H1 (cell line): ENCODE results near the gene LRRK1. TPM values are rescaled to one million over a fixed set of nuclear protein-coding genes. Genes with fewer than 3 reads are reported as not detected.

Experiments used
- CTCF ChIA-PET: fragments of 300-600 bp; sonication (Branson Sonifier 250); formaldehyde crosslinking; loops from one replicate; lab custom pipeline; 2021; ENCODE audit not compliant: partially characterized antibody; lab: Charles Lee
- POLR2A ChIA-PET: fragments of 300-600 bp; sonication (Branson Sonifier 250); formaldehyde crosslinking; loops from one replicate; lab custom pipeline; 2021; ENCODE audit warnings: inconsistent platforms; ENCODE audit not compliant: partially characterized antibody; lab: Charles Lee
- DNase-seq, 2 experiments: peaks; one replicate each; pipeline versions ENCODE4 v3.0.0 to v3.0.0-alpha.2; 2010 to 2022; ENCODE audit warnings: low spot score in 2 of 2, low read depth in 1 of 2, mixed read lengths in 1 of 2
- FAIRE-seq: peaks from 2 replicates; lab custom pipeline; 2011; peaks lifted over from hg19 to GRCh38; lab: Jason Lieb, UNC
- H2AFZ ChIP-seq: 2 replicates; pipeline ENCODE4 v1.8.1; 2012; ENCODE audit warnings: low read length, inconsistent platforms
- H2AK5ac ChIP-seq: 2 replicates; pipeline ENCODE4 v1.6.1; 2013; ENCODE audit warnings: low read depth, low read length
- H2BK120ac ChIP-seq: replicated peaks from 2 replicates; pipeline ENCODE3; 2013; ENCODE audit warnings: low read depth, low read length, inconsistent platforms
- H2BK12ac ChIP-seq: 2 replicates; pipeline ENCODE4 v1.6.1; 2013; ENCODE audit warnings: low read depth, low read length
- H2BK15ac ChIP-seq: 2 replicates; pipeline ENCODE4 v1.6.1; 2013; ENCODE audit warnings: low read length
- H2BK20ac ChIP-seq: 2 replicates; pipeline ENCODE4 v1.6.1; 2013; ENCODE audit warnings: low read length
- H2BK5ac ChIP-seq: 2 replicates; pipeline ENCODE4 v1.6.1; 2013; ENCODE audit warnings: low read depth, low read length
- H3K14ac ChIP-seq: 2 replicates; pipeline ENCODE4 v1.6.1; 2013; ENCODE audit warnings: inconsistent platforms; ENCODE audit not compliant: insufficient read length
- H3K18ac ChIP-seq: 2 replicates; pipeline ENCODE4 v1.6.1; 2013; ENCODE audit warnings: low read length; ENCODE audit errors: extremely low read depth
- H3K23ac ChIP-seq: 2 replicates; pipeline ENCODE4 v1.6.1; 2013; ENCODE audit warnings: inconsistent platforms; ENCODE audit not compliant: insufficient read length
- H3K23me2 ChIP-seq: 2 replicates; pipeline ENCODE4 v1.6.1; 2013; ENCODE audit warnings: low read depth, low read length
- H3K27ac ChIP-seq: 2 replicates; pipeline ENCODE4 v1.6.1; 2011; ENCODE audit warnings: low read depth, low read length, inconsistent platforms
- H3K27me3 ChIP-seq, 4 experiments: replicated peaks in 1 of 4; 1 replicate in 1 of 4; 2 replicates in 3 of 4; pipeline versions ENCODE4 v1.6.1 to v1.8.1; 2011 to 2013; ENCODE audit warnings: low read length in 3 of 4, mild to moderate bottlenecking in 3 of 4, inconsistent platforms in 2 of 4, mixed read lengths in 2 of 4, moderate library complexity in 1 of 4; ENCODE audit not compliant: control insufficient read depth in 3 of 4, insufficient read depth in 3 of 4; ENCODE audit errors: extremely low read depth in 1 of 4
- H3K36me3 ChIP-seq, 4 experiments: 2 replicates each; pipeline versions ENCODE4 v1.6.1 to v1.8.1; 2011 to 2013; ENCODE audit warnings: mild to moderate bottlenecking in 4 of 4, low read length in 3 of 4, moderate library complexity in 2 of 4, control low read depth in 1 of 4, inconsistent platforms in 1 of 4; ENCODE audit not compliant: insufficient read depth in 4 of 4, control insufficient read depth in 2 of 4
- H3K4ac ChIP-seq: replicated peaks from 2 replicates; pipeline ENCODE3; 2013; ENCODE audit warnings: low read length, low read depth, mixed read lengths, inconsistent platforms; ENCODE audit not compliant: insufficient read length
- H3K4me1 ChIP-seq, 4 experiments: replicated peaks in 1 of 4; 1 replicate in 1 of 4; 2 replicates in 3 of 4; pipeline versions ENCODE4 v1.6.1 to v1.8.1; 2011 to 2013; ENCODE audit warnings: low read length in 3 of 4, inconsistent platforms in 2 of 4, mixed read lengths in 1 of 4; ENCODE audit not compliant: insufficient read depth in 4 of 4, control insufficient read depth in 3 of 4
- H3K4me2 ChIP-seq, 2 experiments: 2 replicates each; pipeline versions ENCODE4 v1.6.1 to v1.8.1; 2011 to 2013; ENCODE audit warnings: low read depth in 2 of 2, low read length in 2 of 2, control low read depth in 1 of 2, inconsistent platforms in 1 of 2, mild to moderate bottlenecking in 1 of 2; ENCODE audit not compliant: insufficient read depth in 1 of 2
- H3K4me3 ChIP-seq, 4 experiments: fragments of 200-600, 300-600 bp in 1 of 4; sonication (generic), shearing (Covaris generic), sonication (Bioruptor Twin) in 1 of 4; 2 replicates each; pipeline versions ENCODE4 v1.5.1 to v1.8.1; 2011 to 2016; ENCODE audit warnings: low read length in 4 of 4, low read depth in 3 of 4, control low read depth in 2 of 4, inconsistent platforms in 2 of 4, mild to moderate bottlenecking in 2 of 4, mixed read lengths in 1 of 4, moderate library complexity in 1 of 4; ENCODE audit not compliant: insufficient read depth in 2 of 4; ENCODE audit errors: extremely low read depth in 1 of 4
- H3K56ac ChIP-seq: replicated peaks from 2 replicates; pipeline ENCODE3; 2013; ENCODE audit warnings: low read depth, mild to moderate bottlenecking, mixed read lengths, low read length, inconsistent platforms; ENCODE audit not compliant: insufficient read length
- H3K79me1 ChIP-seq: 2 replicates; pipeline ENCODE4 v1.6.1; 2013; ENCODE audit warnings: low read depth, low read length, control low read depth
- H3K79me2 ChIP-seq, 2 experiments: 2 replicates each; pipeline versions ENCODE4 v1.6.1 to v1.8.1; 2012 to 2013; ENCODE audit warnings: low read length in 2 of 2, mild to moderate bottlenecking in 2 of 2, inconsistent platforms in 1 of 2; ENCODE audit not compliant: insufficient read depth in 2 of 2, control insufficient read depth in 1 of 2
- H3K9ac ChIP-seq, 4 experiments: replicated peaks in 1 of 4; 1 replicate in 1 of 4; 2 replicates in 3 of 4; pipeline versions ENCODE4 v1.6.1 to v1.8.1; 2011 to 2013; ENCODE audit warnings: low read depth in 3 of 4, low read length in 3 of 4, control low read depth in 2 of 4, mild to moderate bottlenecking in 2 of 4, moderate library complexity in 2 of 4, inconsistent platforms in 1 of 4; ENCODE audit errors: extremely low read depth in 1 of 4
- H3K9me3 ChIP-seq, 2 experiments: 2 replicates each; pipeline versions ENCODE4 v1.6.1 to v1.8.1; 2012 to 2013; ENCODE audit warnings: mild to moderate bottlenecking in 2 of 2, moderate library complexity in 2 of 2, control low read depth in 1 of 2, inconsistent platforms in 1 of 2, low read depth in 1 of 2, low read length in 1 of 2, mixed read lengths in 1 of 2; ENCODE audit not compliant: insufficient read depth in 2 of 2
- H4K20me1 ChIP-seq, 2 experiments: replicated peaks in 1 of 2; 2 replicates each; pipeline versions ENCODE3 to v1.8.1; 2011 to 2013; ENCODE audit warnings: inconsistent platforms in 2 of 2, low read length in 2 of 2, mild to moderate bottlenecking in 1 of 2; ENCODE audit not compliant: insufficient read depth in 2 of 2, control insufficient read depth in 1 of 2
- H4K5ac ChIP-seq: 2 replicates; pipeline ENCODE4 v1.6.1; 2013; ENCODE audit warnings: low read length, low read depth, mixed read lengths, inconsistent platforms; ENCODE audit not compliant: insufficient read length
- H4K8ac ChIP-seq: 2 replicates; pipeline ENCODE4 v1.8.0; 2013; ENCODE audit warnings: mild to moderate bottlenecking, moderate library complexity, low read length, inconsistent platforms; ENCODE audit not compliant: insufficient read depth; ENCODE audit errors: extremely low read depth
- H4K91ac ChIP-seq: replicated peaks from 2 replicates; pipeline ENCODE3; 2013; ENCODE audit warnings: low read length, mixed read lengths, inconsistent platforms; ENCODE audit not compliant: insufficient read length
- ASH2L ChIP-seq: fragments of 200-600, 300-600 bp; sonication (generic); IDR thresholded peaks from one replicate; pipeline ENCODE4 v1.7.1; 2017; ENCODE audit warnings: low read length
- JUND ChIP-seq: IDR thresholded peaks from 2 replicates; pipeline ENCODE4 v1.6.1; 2011; ENCODE audit warnings: mild to moderate bottlenecking, improper control_type of control experiment, low read length
- KDM4A ChIP-seq: IDR thresholded peaks from one replicate; pipeline ENCODE4 v1.7.1; 2012; ENCODE audit warnings: low read depth, mild to moderate bottlenecking, moderate library complexity, low read length, inconsistent platforms; ENCODE audit not compliant: severe bottlenecking
- NANOG ChIP-seq: IDR thresholded peaks from 2 replicates; pipeline ENCODE4 v1.6.1; 2011; ENCODE audit warnings: low read length, low read depth, mild to moderate bottlenecking, inconsistent platforms; ENCODE audit not compliant: insufficient read depth, poor library complexity, severe bottlenecking
- SIX5 ChIP-seq: IDR thresholded peaks from 2 replicates; pipeline ENCODE4 v1.6.1; 2011; ENCODE audit warnings: mild to moderate bottlenecking, low read depth, low read length
- SP1 ChIP-seq: IDR thresholded peaks from 2 replicates; pipeline ENCODE4 v1.6.1; 2011; ENCODE audit warnings: low read depth, low read length
- SRF ChIP-seq: IDR thresholded peaks from 2 replicates; pipeline ENCODE4 v1.6.1; 2011; ENCODE audit warnings: mild to moderate bottlenecking, low read depth, low read length, moderate library complexity
- SUZ12 ChIP-seq: fragments of 200-600 bp; sonication (generic); IDR thresholded peaks from 2 replicates; pipeline ENCODE4 v1.6.1; 2012; ENCODE audit warnings: mild to moderate bottlenecking, inconsistent platforms, low read length, moderate library complexity, mixed read lengths
- YY1 ChIP-seq: IDR thresholded peaks from 2 replicates; pipeline ENCODE4 v1.6.1; 2011; ENCODE audit warnings: low read depth, mild to moderate bottlenecking, low read length
- WGBS, 2 experiments: shearing (Covaris generic) in 1 of 2; methylation state at CpG; one replicate each; pipeline versions ENCODE4 v1.1.6 to v1.1.7; 2013 to 2015; ENCODE audit warnings: low lambda C conversion rate in 2 of 2, mixed read lengths in 2 of 2, inconsistent platforms in 1 of 2, low coverage in 1 of 2, missing lambda C conversion rate in 1 of 2; ENCODE audit not compliant: insufficient replicate concordance in 2 of 2, insufficient coverage in 1 of 2, insufficient read length in 1 of 2; ENCODE audit errors: extremely low coverage in 1 of 2, missing lambda C conversion rate in 1 of 2; 5-methylcytosine and 5-hydroxymethylcytosine counted together
- polyA plus RNA-seq, 7 experiments: library from polyadenylated mRNA; depleted of rRNA in 3 of 7; stranded (reverse) in 5 of 7; unstranded in 2 of 7; fragments of >200 nt in 5 of 7; fragments of 200-250 nt in 2 of 7; gene quantifications; 1 replicate in 5 of 7; 2 replicates in 1 of 7; 4 replicates in 1 of 7; pipeline versions ENCODE4 v1.2.1 to v1.2.3, GENCODE V29; 2011 to 2013; ENCODE audit warnings: missing spikeins in 2 of 7, mixed read lengths in 2 of 7
- total RNA-seq: library from RNA; stranded (reverse); fragmentation: NEBNext Ultra II Directional; extraction: Animal tissue kit (Norgen Biotek cat#: 25700); gene quantifications from 2 replicates; pipeline ENCODE4 v1.2.1, GENCODE V29; 2021
- TF ChIP-seq, protein P1 (sequence below): IDR thresholded peaks from 2 replicates; pipeline ENCODE4 v1.6.1; 2012; ENCODE audit warnings: low read length, inconsistent platforms
- TF ChIP-seq, protein P2 (sequence below): IDR thresholded peaks from 2 replicates; pipeline ENCODE4 v1.6.1; 2012; ENCODE audit warnings: inconsistent platforms

The LRRK1 gene
- total and polyA plus RNA-seq, 2 of the 8 experiments (the other 6 are each of a cell fraction or from before 2014, with no cell fraction given) = 1.2 to 3.6 TPM

DNA sequence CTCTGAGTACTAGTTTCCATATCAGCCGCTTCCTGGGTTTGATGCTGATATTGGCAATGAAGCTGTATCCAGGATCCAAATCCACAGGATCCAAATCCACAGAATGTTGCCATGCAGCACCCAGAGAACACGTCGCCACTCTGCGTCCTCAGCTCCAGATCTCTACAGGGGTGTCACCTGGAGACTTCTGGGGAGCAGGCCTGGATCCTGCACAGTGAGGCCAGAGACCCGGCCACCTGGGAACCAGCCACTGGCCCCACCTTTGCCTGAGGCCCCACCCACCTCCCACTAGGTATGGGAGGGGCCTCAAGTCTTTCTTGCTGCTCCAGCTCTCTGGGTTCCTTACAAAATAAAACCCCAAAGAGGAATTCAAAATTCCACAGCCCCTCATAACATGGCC lies 123.9 kb downstream of the LRRK1 start:
- FAIRE-seq = no peak
- Histone ChIP-seq H3K27me3 (0 out of 7 replicates have a peak, but pooled peaks cover 0 to 2% (median 0%) of the 10 kb centered on the region in 4 experiments), H3K9ac (no peak overlapping the region), H3K23ac (no peak overlapping the region), H3K18ac (no peak overlapping the region), H3K79me1 (no peaks in the 10 kb centered on the region), H3K27ac (no peak overlapping the region), H2BK12ac (0 out of 2 replicates have a peak overlapping the region, but pooled peaks have one; percentile 23), H2BK120ac (no peak overlapping the region), H2AK5ac (no peak overlapping the region), H3K36me3 (no peaks in the 10 kb centered on the region), H4K5ac (no peak overlapping the region), H3K56ac (no peak overlapping the region), H4K8ac (no peak overlapping the region), H3K23me2 (no peaks in the 10 kb centered on the region), H2BK20ac (no peak overlapping the region), H2BK5ac (no peak overlapping the region), H3K4me2 (no peak overlapping the region), H4K20me1 (no peaks in the 10 kb centered on the region), H2BK15ac (no peak overlapping the region), H4K91ac (no peak overlapping the region), H3K14ac (no peak overlapping the region), H3K79me2 (no peaks in the 10 kb centered on the region), H3K4me1 (peaks cover 0 to 9% (median 5%) of the 10 kb centered on the region in 4 experiments; a peak in 6 of 7 replicates), H3K4ac (no peak overlapping the region), H3K4me3 (no peak overlapping the region), H3K9me3 (no peaks in the 10 kb centered on the region), H2AFZ (no peak overlapping the region)
- DNase-seq = peak in 1 of 2 experiments; percentile 44
- WGBS, 2 experiments = 92% methylated on average over 5 of the region's 5 CpGs; no CpG with 5 or more reads in 1 of the 2 experiments
- no peak for TF ChIP-seq ASH2L
- no peak for TF ChIP-seq SRF
- TF ChIP-seq, protein P1, sequence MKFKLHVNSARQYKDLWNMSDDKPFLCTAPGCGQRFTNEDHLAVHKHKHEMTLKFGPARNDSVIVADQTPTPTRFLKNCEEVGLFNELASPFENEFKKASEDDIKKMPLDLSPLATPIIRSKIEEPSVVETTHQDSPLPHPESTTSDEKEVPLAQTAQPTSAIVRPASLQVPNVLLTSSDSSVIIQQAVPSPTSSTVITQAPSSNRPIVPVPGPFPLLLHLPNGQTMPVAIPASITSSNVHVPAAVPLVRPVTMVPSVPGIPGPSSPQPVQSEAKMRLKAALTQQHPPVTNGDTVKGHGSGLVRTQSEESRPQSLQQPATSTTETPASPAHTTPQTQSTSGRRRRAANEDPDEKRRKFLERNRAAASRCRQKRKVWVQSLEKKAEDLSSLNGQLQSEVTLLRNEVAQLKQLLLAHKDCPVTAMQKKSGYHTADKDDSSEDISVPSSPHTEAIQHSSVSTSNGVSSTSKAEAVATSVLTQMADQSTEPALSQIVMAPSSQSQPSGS = no peak
- TF ChIP-seq YY1 = no peak
- TF ChIP-seq NANOG = no peak
- no peak for TF ChIP-seq SIX5
- TF ChIP-seq, protein P2, sequence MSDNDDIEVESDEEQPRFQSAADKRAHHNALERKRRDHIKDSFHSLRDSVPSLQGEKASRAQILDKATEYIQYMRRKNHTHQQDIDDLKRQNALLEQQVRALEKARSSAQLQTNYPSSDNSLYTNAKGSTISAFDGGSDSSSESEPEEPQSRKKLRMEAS = no peak
- no peak for TF ChIP-seq SP1
- no peak for TF ChIP-seq JUND
- TF ChIP-seq KDM4A = no peak
- TF ChIP-seq SUZ12 = no peak
- POLR2A ChIA-PET = interaction anchor here (0.8 to 1.2 kb wide), 2 partner anchors 12 to 26 kb away, joined by 3 to 4 read pairs; no protein-coding TSS in a partner anchor
- CTCF ChIA-PET = interaction anchor here (0.8 to 1.5 kb wide), 8 partner anchors 10 to 214 kb away, joined by 3 to 8 read pairs (median 4); no protein-coding TSS in a partner anchor
